ENCODE measurements around the gene KIAA1217.

GRCh38 chr10:24479806-24480205, 270.9 kb downstream of the KIAA1217 start:
- TF ChIP-seq CTCF (IDR thresholded peaks at IDR 0.05) (no peak), POLR2A (IDR thresholded peaks at IDR 0.05) (no peak)

All from thyroid gland (tissue), 4 donors.